Kidney epithelial cell (primary cell): ENCODE results near the gene RBMS1. TPM values are rescaled to one million over a fixed set of nuclear protein-coding genes. Genes with fewer than 3 reads are reported as not detected.

Source experiments
- DNase-seq: peaks from one replicate; pipeline ENCODE4 v3.0.0-alpha.2; 2010; ENCODE audit warnings: low read depth
- H3K27me3 ChIP-seq: 2 replicates; pipeline ENCODE4 v1.6.0; 2011; ENCODE audit warnings: low read length; ENCODE audit not compliant: control insufficient read depth, insufficient read depth
- H3K36me3 ChIP-seq: 2 replicates; pipeline ENCODE4 v1.5.1; 2011; ENCODE audit warnings: low read length; ENCODE audit not compliant: control insufficient read depth, insufficient read depth
- H3K4me3 ChIP-seq: 2 replicates; pipeline ENCODE4 v1.5.1; 2011; ENCODE audit warnings: low read depth, mild to moderate bottlenecking, control low read depth, low read length
- total RNA-seq: library from RNA; depleted of rRNA; stranded (reverse); fragments of >200 nt; gene quantifications from 2 replicates; pipeline ENCODE4 v1.2.3, GENCODE V29; 2015
- TF ChIP-seq, protein P1 (sequence below): IDR thresholded peaks from 2 replicates; pipeline ENCODE4 v1.5.1; 2011; ENCODE audit warnings: mild to moderate bottlenecking, moderate library complexity, low read length, control low read depth, inconsistent platforms; ENCODE audit not compliant: insufficient read depth, poor library complexity, severe bottlenecking

Gene RBMS1
- total RNA-seq, 1 donor from 2014 or later: 52.5 TPM

DNA sequence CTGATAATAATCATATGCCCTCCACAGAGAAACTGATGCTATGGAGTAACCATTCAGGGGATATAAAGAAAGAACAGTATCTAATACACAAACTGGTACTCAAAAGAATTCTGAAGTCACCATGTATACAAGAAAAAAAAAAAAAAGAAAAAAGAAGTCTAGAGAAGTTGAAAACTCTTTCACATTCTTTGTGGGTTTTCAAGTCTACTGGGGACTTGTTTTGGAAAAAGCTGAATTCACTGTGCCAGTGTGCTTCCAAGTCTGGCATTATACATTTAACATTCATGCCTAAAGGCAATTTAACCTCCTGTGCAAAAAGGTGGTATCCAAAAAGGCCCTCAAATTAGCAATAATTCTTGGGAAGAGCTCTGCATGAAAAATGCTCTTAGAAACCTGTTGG is 198.7 kb downstream of the RBMS1 start:
- Histone ChIP-seq H3K4me3 (no peak overlapping the region), H3K27me3 (no peaks in the 10 kb centered on the region), H3K36me3 (no peaks in the 10 kb centered on the region)
- TF ChIP-seq, protein P1, sequence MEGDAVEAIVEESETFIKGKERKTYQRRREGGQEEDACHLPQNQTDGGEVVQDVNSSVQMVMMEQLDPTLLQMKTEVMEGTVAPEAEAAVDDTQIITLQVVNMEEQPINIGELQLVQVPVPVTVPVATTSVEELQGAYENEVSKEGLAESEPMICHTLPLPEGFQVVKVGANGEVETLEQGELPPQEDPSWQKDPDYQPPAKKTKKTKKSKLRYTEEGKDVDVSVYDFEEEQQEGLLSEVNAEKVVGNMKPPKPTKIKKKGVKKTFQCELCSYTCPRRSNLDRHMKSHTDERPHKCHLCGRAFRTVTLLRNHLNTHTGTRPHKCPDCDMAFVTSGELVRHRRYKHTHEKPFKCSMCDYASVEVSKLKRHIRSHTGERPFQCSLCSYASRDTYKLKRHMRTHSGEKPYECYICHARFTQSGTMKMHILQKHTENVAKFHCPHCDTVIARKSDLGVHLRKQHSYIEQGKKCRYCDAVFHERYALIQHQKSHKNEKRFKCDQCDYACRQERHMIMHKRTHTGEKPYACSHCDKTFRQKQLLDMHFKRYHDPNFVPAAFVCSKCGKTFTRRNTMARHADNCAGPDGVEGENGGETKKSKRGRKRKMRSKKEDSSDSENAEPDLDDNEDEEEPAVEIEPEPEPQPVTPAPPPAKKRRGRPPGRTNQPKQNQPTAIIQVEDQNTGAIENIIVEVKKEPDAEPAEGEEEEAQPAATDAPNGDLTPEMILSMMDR: no peak
- no peak for DNase-seq

DNA sequence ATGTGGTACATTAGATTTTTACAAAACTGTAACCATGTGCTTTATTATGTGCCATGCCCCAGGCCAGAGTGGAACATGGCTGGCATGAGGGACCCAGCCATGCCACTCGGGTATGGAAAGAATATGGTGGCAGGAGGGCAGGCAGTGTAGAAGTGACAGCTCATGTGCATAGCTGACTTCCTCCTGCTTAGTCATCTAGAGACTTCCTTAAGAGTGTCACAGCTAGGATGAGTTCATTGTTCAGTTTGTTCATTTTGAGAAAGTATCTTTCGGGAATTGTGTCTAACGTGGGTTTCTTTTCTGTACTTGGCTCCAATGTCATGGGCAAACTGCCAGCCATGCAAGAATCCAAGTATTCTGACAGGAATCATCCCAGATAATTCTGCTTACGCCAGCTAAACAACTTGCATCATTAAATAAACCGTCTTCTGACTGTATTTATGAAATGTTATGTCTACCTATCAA is 199.2 kb downstream of the RBMS1 start:
- Histone ChIP-seq H3K36me3 (no peaks in the 10 kb centered on the region), H3K4me3 (no peak overlapping the region), H3K27me3 (no peaks in the 10 kb centered on the region)
- DNase-seq: no peak
- TF ChIP-seq, protein P1: no peak

DNA sequence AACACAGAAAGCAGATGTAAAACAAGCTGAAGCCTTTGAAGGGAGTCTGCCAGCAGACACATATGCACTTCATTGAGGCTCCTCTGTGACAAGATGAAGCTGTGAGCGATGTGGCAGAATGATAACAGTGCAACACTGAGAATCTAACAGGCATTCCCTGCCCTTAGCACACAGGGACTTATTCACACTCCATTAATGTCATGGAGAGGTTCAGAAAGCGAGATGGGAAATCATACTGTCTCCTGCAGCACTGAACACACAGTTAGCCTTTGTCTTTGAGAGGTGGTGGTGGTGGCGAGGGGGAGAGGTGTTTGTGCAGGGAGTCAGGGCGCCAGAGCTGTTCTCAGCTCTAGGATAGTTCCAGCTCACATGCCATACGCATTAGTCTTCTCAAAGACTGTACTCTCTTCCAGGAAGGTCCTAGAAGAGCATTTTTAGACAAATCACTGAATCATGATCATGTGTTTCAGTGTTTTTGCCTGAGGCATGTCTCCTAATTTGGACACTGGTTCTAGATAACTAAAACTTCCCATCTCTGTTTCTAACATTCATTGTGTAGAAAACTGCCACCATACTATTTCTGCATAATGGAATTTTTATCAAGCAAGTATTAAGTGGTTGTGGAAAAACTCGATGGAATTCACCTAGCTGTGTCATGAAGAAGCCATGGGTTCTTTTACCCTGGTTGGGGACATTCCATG is 200.1 kb downstream of the RBMS1 start:
- Histone ChIP-seq H3K27me3 (no peaks in the 10 kb centered on the region), H3K36me3 (no peaks in the 10 kb centered on the region), H3K4me3 (no peak overlapping the region)
- DNase-seq: no peak
- TF ChIP-seq, protein P1: no peak

DNA sequence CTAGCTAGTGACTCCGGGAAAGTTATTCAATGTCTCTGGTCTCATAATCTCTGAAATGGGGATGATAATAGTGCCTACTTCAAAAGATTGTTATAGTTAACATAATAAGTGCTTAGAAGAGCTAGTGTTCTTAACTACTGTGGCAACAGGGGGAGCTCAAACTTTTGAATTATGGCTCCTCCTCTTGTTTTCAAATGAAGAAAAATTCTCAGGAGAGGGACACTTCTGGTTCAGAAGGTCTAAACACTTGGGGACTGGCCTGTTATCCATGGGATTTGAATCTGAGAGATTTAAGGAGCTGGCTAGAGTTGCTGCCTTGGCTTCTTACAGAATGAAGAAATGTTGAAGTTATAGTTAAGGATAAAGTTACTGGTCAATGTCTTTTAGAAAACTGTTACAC is 201.4 kb downstream of the RBMS1 start:
- no peaks in the 10 kb centered on the region for H3K27me3 ChIP-seq
- no peak overlapping the region for H3K4me3 ChIP-seq
- TF ChIP-seq, protein P1: no peak
- no peaks in the 10 kb centered on the region for H3K36me3 ChIP-seq
- no peak for DNase-seq

DNA sequence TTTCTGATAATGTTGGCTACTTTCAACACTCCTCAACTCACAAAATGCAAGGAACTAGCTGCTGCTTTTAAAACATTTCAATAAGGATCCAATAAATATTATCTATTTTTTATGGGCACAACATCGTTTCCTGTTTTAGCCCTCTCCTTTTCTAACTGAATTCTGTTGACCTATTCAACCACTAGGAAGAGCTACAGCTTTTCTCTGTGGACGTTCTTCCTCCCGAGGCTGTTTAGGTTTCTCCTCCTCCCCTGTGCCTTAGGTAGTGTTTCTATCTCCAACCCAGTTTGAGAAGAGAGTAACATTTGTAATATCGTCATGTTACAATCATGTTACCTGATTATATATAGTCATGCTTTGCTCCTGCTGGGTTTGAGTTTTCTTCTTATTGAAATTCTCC is 202.2 kb downstream of the RBMS1 start:
- TF ChIP-seq, protein P1: no peak

DNA sequence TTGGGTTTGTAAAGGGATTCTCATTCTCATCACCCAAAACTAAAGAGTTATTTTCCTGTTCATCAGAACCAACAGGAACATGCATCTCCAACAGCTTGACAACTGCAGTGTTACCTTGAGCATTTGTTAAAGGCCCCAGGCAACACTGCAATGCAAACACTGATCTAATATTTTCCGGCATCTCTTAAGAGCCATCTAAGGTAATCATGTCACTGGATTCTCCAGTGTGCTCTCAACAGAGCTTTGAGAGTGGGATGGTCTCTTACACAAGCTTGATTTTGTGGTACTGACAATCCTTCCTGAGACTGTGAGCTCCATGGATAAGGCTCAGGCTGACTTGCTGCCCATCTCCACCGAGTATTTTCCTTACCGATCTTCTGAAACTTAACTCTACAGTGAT is 203.0 kb downstream of the RBMS1 start:
- TF ChIP-seq, protein P1: no peak
- H3K27me3 ChIP-seq: no peaks in the 10 kb centered on the region
- DNase-seq: no peak
- no peaks in the 10 kb centered on the region for H3K36me3 ChIP-seq
- H3K4me3 ChIP-seq: no peak overlapping the region

More for the DNA sequence above, 202.2 kb downstream of the RBMS1 start:
- Histone ChIP-seq H3K27me3 (no peaks in the 10 kb centered on the region), H3K36me3 (no peaks in the 10 kb centered on the region), H3K4me3 (no peak overlapping the region)
- no peak for DNase-seq
